Measurements from ENCODE around the gene TXNDC17. TPM values are rescaled to one million over a fixed set of nuclear protein-coding genes. Genes with fewer than 3 reads are reported as not detected.

The TXNDC17 gene
- polyA plus RNA-seq, 1 donor: 136 TPM

- H3K4me3 ChIP-seq (ENCODE audit: low read length): no peak overlapping the region
- H3K4me1 ChIP-seq (ENCODE audit: control insufficient read depth, insufficient read depth, low read length): no peaks in the 10 kb centered on the region
- H3K36me3 ChIP-seq (ENCODE audit: control insufficient read depth, insufficient read depth, low read length): peaks cover 58% of the 10 kb centered on the region
- no peaks in the 10 kb centered on the region for H3K9me3 ChIP-seq (ENCODE audit: control insufficient read depth, low read depth, low read length)
- no peaks in the 10 kb centered on the region for H3K27me3 ChIP-seq (ENCODE audit: control insufficient read depth, insufficient read depth, low read length)
- DNase-seq: no peak
- no peak overlapping the region for H3K27ac ChIP-seq (ENCODE audit: low read length)
Observed at GRCh38 chr17:6599364-6599763, 41.5 kb upstream of the TXNDC17 start.

- no peaks in the 10 kb centered on the region for H3K4me1 ChIP-seq (ENCODE audit: control insufficient read depth, insufficient read depth, low read length)
- 100% methylated on average over 2 of the region's 2 CpGs for WGBS (ENCODE audit: insufficient coverage, low lambda C conversion rate)
- no peak overlapping the region for H3K27ac ChIP-seq (ENCODE audit: low read length)
- no peaks in the 10 kb centered on the region for H3K9me3 ChIP-seq (ENCODE audit: control insufficient read depth, low read depth, low read length)
- DNase-seq: no peak
- H3K27me3 ChIP-seq (ENCODE audit: control insufficient read depth, insufficient read depth, low read length): no peaks in the 10 kb centered on the region
- H3K36me3 ChIP-seq (ENCODE audit: control insufficient read depth, insufficient read depth, low read length): peaks cover 62% of the 10 kb centered on the region
- H3K4me3 ChIP-seq (ENCODE audit: low read length): no peak overlapping the region
Observed at GRCh38 chr17:6602141-6602540, 38.7 kb upstream of the TXNDC17 start.

- no peak overlapping the region for H3K4me3 ChIP-seq (ENCODE audit: low read length)
- H3K27me3 ChIP-seq (ENCODE audit: control insufficient read depth, insufficient read depth, low read length): no peaks in the 10 kb centered on the region
- peak in 1 of 2 donors; percentile 12 for DNase-seq
- no peak overlapping the region for H3K27ac ChIP-seq (ENCODE audit: low read length)
- H3K9me3 ChIP-seq (ENCODE audit: control insufficient read depth, low read depth, low read length): no peaks in the 10 kb centered on the region
- H3K4me1 ChIP-seq (ENCODE audit: control insufficient read depth, insufficient read depth, low read length): no peaks in the 10 kb centered on the region
- peaks cover 72% of the 10 kb centered on the region for H3K36me3 ChIP-seq (ENCODE audit: control insufficient read depth, insufficient read depth, low read length)
- 82% methylated on average over 2 of the region's 3 CpGs for WGBS (ENCODE audit: insufficient coverage, low lambda C conversion rate)
Observed at GRCh38 chr17:6603744-6604325, 37.0 kb upstream of the TXNDC17 start.

- WGBS (ENCODE audit: insufficient coverage, low lambda C conversion rate): no CpG with 5 or more reads among the region's 6 CpGs
- Histone ChIP-seq H3K27me3 (ENCODE audit: control insufficient read depth, insufficient read depth, low read length) (no peaks in the 10 kb centered on the region), H3K36me3 (ENCODE audit: control insufficient read depth, insufficient read depth, low read length) (peaks cover 73% of the 10 kb centered on the region), H3K9me3 (ENCODE audit: control insufficient read depth, low read depth, low read length) (no peaks in the 10 kb centered on the region), H3K4me1 (ENCODE audit: control insufficient read depth, insufficient read depth, low read length) (no peaks in the 10 kb centered on the region), H3K4me3 (ENCODE audit: low read length) (no peak overlapping the region), H3K27ac (ENCODE audit: low read length) (no peak overlapping the region)
- DNase-seq: no peak
Observed at GRCh38 chr17:6605142-6605541, 35.7 kb upstream of the TXNDC17 start.

- WGBS (ENCODE audit: insufficient coverage, low lambda C conversion rate): no CpG with 5 or more reads among the region's 3 CpGs
- Histone ChIP-seq H3K36me3 (ENCODE audit: control insufficient read depth, insufficient read depth, low read length) (peaks cover 65% of the 10 kb centered on the region), H3K27ac (ENCODE audit: low read length) (no peak overlapping the region)
Observed at GRCh38 chr17:6608321-6608720, 32.5 kb upstream of the TXNDC17 start.

GRCh38 chr17:6610011-6610410 is 30.8 kb upstream of the TXNDC17 start:
- no CpG with 5 or more reads among the region's 5 CpGs for WGBS (ENCODE audit: insufficient coverage, low lambda C conversion rate)
- H3K36me3 ChIP-seq (ENCODE audit: control insufficient read depth, insufficient read depth, low read length): peaks cover 60% of the 10 kb centered on the region

More at GRCh38 chr17:6608321-6608720, 32.5 kb upstream of the TXNDC17 start:
- Histone ChIP-seq H3K9me3 (ENCODE audit: control insufficient read depth, low read depth, low read length) (no peaks in the 10 kb centered on the region), H3K4me1 (ENCODE audit: control insufficient read depth, insufficient read depth, low read length) (no peaks in the 10 kb centered on the region), H3K27me3 (ENCODE audit: control insufficient read depth, insufficient read depth, low read length) (no peaks in the 10 kb centered on the region), H3K4me3 (ENCODE audit: low read length) (no peak overlapping the region)
- DNase-seq: no peak

GRCh38 chr17:6611231-6611630 is 29.6 kb upstream of the TXNDC17 start:
- H3K27ac ChIP-seq (ENCODE audit: low read length): no peak overlapping the region
- WGBS (ENCODE audit: insufficient coverage, low lambda C conversion rate): no CpG with 5 or more reads among the region's 4 CpGs
- peaks cover 55% of the 10 kb centered on the region for H3K36me3 ChIP-seq (ENCODE audit: control insufficient read depth, insufficient read depth, low read length)
- H3K9me3 ChIP-seq (ENCODE audit: control insufficient read depth, low read depth, low read length): no peaks in the 10 kb centered on the region
- H3K4me3 ChIP-seq (ENCODE audit: low read length): no peak overlapping the region
- no peak for DNase-seq
- no peaks in the 10 kb centered on the region for H3K4me1 ChIP-seq (ENCODE audit: control insufficient read depth, insufficient read depth, low read length)
- H3K27me3 ChIP-seq (ENCODE audit: control insufficient read depth, insufficient read depth, low read length): no peaks in the 10 kb centered on the region

More at GRCh38 chr17:6610011-6610410, 30.8 kb upstream of the TXNDC17 start:
- no peaks in the 10 kb centered on the region for H3K27me3 ChIP-seq (ENCODE audit: control insufficient read depth, insufficient read depth, low read length)
- H3K4me3 ChIP-seq (ENCODE audit: low read length): no peak overlapping the region
- H3K27ac ChIP-seq (ENCODE audit: low read length): no peak overlapping the region
- no peak for DNase-seq
- H3K4me1 ChIP-seq (ENCODE audit: control insufficient read depth, insufficient read depth, low read length): no peaks in the 10 kb centered on the region
- no peaks in the 10 kb centered on the region for H3K9me3 ChIP-seq (ENCODE audit: control insufficient read depth, low read depth, low read length)

GRCh38 chr17:6623941-6624340 is 16.9 kb upstream of the TXNDC17 start:
- Histone ChIP-seq H3K9me3 (ENCODE audit: control insufficient read depth, low read depth, low read length) (no peaks in the 10 kb centered on the region), H3K27me3 (ENCODE audit: control insufficient read depth, insufficient read depth, low read length) (no peaks in the 10 kb centered on the region), H3K4me1 (ENCODE audit: control insufficient read depth, insufficient read depth, low read length) (no peaks in the 10 kb centered on the region), H3K36me3 (ENCODE audit: control insufficient read depth, insufficient read depth, low read length) (peaks cover 58% of the 10 kb centered on the region), H3K4me3 (ENCODE audit: low read length) (no peak overlapping the region), H3K27ac (ENCODE audit: low read length) (no peak overlapping the region)
- no CpG with 5 or more reads among the region's 3 CpGs for WGBS (ENCODE audit: insufficient coverage, low lambda C conversion rate)
- no peak for DNase-seq

GRCh38 chr17:6626616-6627015 is 14.2 kb upstream of the TXNDC17 start:
- DNase-seq: no peak

GRCh38 chr17:6627019-6627418 is 13.8 kb upstream of the TXNDC17 start:
- WGBS (ENCODE audit: insufficient coverage, low lambda C conversion rate): 100% methylated on average over 1 of the region's 1 CpG
- H3K36me3 ChIP-seq (ENCODE audit: control insufficient read depth, insufficient read depth, low read length): peaks cover 50% of the 10 kb centered on the region

More at GRCh38 chr17:6626616-6627015, 14.2 kb upstream of the TXNDC17 start:
- Histone ChIP-seq H3K27me3 (ENCODE audit: control insufficient read depth, insufficient read depth, low read length) (no peaks in the 10 kb centered on the region), H3K36me3 (ENCODE audit: control insufficient read depth, insufficient read depth, low read length) (peaks cover 50% of the 10 kb centered on the region), H3K4me3 (ENCODE audit: low read length) (no peak overlapping the region), H3K4me1 (ENCODE audit: control insufficient read depth, insufficient read depth, low read length) (no peaks in the 10 kb centered on the region), H3K27ac (ENCODE audit: low read length) (no peak overlapping the region), H3K9me3 (ENCODE audit: control insufficient read depth, low read depth, low read length) (no peaks in the 10 kb centered on the region)
- WGBS (ENCODE audit: insufficient coverage, low lambda C conversion rate): no CpG with 5 or more reads among the region's 6 CpGs

GRCh38 chr17:6630390-6630789 is 10.5 kb upstream of the TXNDC17 start:
- no peaks in the 10 kb centered on the region for H3K27me3 ChIP-seq (ENCODE audit: control insufficient read depth, insufficient read depth, low read length)
- no CpG with 5 or more reads among the region's 1 CpG for WGBS (ENCODE audit: insufficient coverage, low lambda C conversion rate)
- H3K36me3 ChIP-seq (ENCODE audit: control insufficient read depth, insufficient read depth, low read length): peaks cover 53% of the 10 kb centered on the region
- no peak overlapping the region for H3K27ac ChIP-seq (ENCODE audit: low read length)
- no peak for DNase-seq
- H3K4me1 ChIP-seq (ENCODE audit: control insufficient read depth, insufficient read depth, low read length): no peaks in the 10 kb centered on the region
- H3K4me3 ChIP-seq (ENCODE audit: low read length): no peak overlapping the region
- no peaks in the 10 kb centered on the region for H3K9me3 ChIP-seq (ENCODE audit: control insufficient read depth, low read depth, low read length)

More at GRCh38 chr17:6627019-6627418, 13.8 kb upstream of the TXNDC17 start:
- DNase-seq: no peak
- Histone ChIP-seq H3K9me3 (ENCODE audit: control insufficient read depth, low read depth, low read length) (no peaks in the 10 kb centered on the region), H3K27me3 (ENCODE audit: control insufficient read depth, insufficient read depth, low read length) (no peaks in the 10 kb centered on the region), H3K27ac (ENCODE audit: low read length) (no peak overlapping the region), H3K4me1 (ENCODE audit: control insufficient read depth, insufficient read depth, low read length) (no peaks in the 10 kb centered on the region), H3K4me3 (ENCODE audit: low read length) (no peak overlapping the region)

Measured in large intestine (tissue), 3 donors.